PC-3 (cell line): ENCODE results near the gene ANAPC16. TPM values are rescaled to one million over a fixed set of nuclear protein-coding genes. Genes with fewer than 3 reads are reported as not detected.
A peak's percentile ranks its signal among the peaks of the same experiment; 100 is the strongest.

Source experiments
- ATAC-seq: fragments of 200-7000 bp; cut with Tn5 transposase; 2 replicates; pipeline ENCODE4 v1.9.1; 2020; ENCODE audit warnings: mild to moderate bottlenecking, moderate library complexity
- BruUV-seq: library from RNA; stranded (reverse); fragments of 400-500 nt; replicated peaks from 2 replicates; lab custom pipeline; 2021; lab: Mats Ljungman, UMichigan
- CTCF ChIA-PET: fragments of 300-600 bp; sonication (Branson Sonifier 250); formaldehyde crosslinking; loops from one replicate; lab custom pipeline; 2022; ENCODE audit warnings: antibody characterized with exemption; lab: Charles Lee
- POLR2A ChIA-PET: fragments of 300-600 bp; sonication (Branson Sonifier 250); formaldehyde crosslinking; loops from one replicate; lab custom pipeline; 2022; ENCODE audit warnings: antibody characterized with exemption; ENCODE audit not compliant: unreplicated experiment; lab: Charles Lee
- DNase-seq: peaks from one replicate; pipeline ENCODE4 v3.0.0-alpha.2; 2015
- H2AFZ ChIP-seq: fragments of 300-600 bp; sonication (generic); 2 replicates; pipeline ENCODE4 v1.6.0; 2016; ENCODE audit warnings: antibody characterized with exemption, low read length
- H3F3A ChIP-seq: fragments of 300-600 bp; sonication (generic); one replicate; pipeline ENCODE4 v1.6.0; 2017; ENCODE audit warnings: antibody characterized with exemption, low read length, control low read depth, mild to moderate bottlenecking; ENCODE audit not compliant: unreplicated experiment
- H3K27ac ChIP-seq: fragments of 300-600 bp; sonication (generic); 2 replicates; pipeline ENCODE4 v1.5.1; 2016; ENCODE audit warnings: mild to moderate bottlenecking, low read length
- H3K27me3 ChIP-seq: fragments of 300-600 bp; sonication (generic); 2 replicates; pipeline ENCODE4 v1.6.1; 2016; ENCODE audit warnings: low read length, mixed read lengths
- H3K36me3 ChIP-seq: fragments of 300-600 bp; sonication (generic); 2 replicates; pipeline ENCODE4 v1.6.1; 2016; ENCODE audit warnings: low read depth, mixed run types, low read length, mixed read lengths
- H3K4me1 ChIP-seq: fragments of 300-600 bp; sonication (generic); 2 replicates; pipeline ENCODE4 v1.5.1; 2016; ENCODE audit warnings: low read length; ENCODE audit not compliant: insufficient read depth
- H3K4me2 ChIP-seq: fragments of 300-600 bp; sonication (generic); 2 replicates; pipeline ENCODE4 v1.6.0; 2016; ENCODE audit warnings: low read length
- H3K4me3 ChIP-seq: fragments of 300-600 bp; sonication (generic); 2 replicates; pipeline ENCODE4 v1.5.1; 2016; ENCODE audit warnings: mild to moderate bottlenecking, low read length, mixed read lengths
- H3K79me2 ChIP-seq: fragments of 300-600 bp; sonication (generic); 2 replicates; pipeline ENCODE4 v1.6.1; 2017; ENCODE audit warnings: low read length, mixed read lengths
- H3K9ac ChIP-seq: fragments of 300-600 bp; sonication (generic); 2 replicates; pipeline ENCODE4 v1.6.0; 2016; ENCODE audit warnings: mild to moderate bottlenecking, low read length
- H3K9me2 ChIP-seq: fragments of 300-600 bp; sonication (generic); replicated peaks from 2 replicates; pipeline ENCODE4 v1.6.1; 2016; ENCODE audit warnings: mixed run types, low read length, mixed read lengths
- H3K9me3 ChIP-seq: fragments of 300-600 bp; sonication (generic); 2 replicates; pipeline ENCODE4 v1.6.1; 2016; ENCODE audit warnings: low read length, mixed read lengths
- H4K20me1 ChIP-seq: fragments of 300-600 bp; sonication (generic); 2 replicates; pipeline ENCODE4 v1.6.1; 2016; ENCODE audit warnings: low read length, mixed read lengths
- CTCF ChIP-seq: fragments of 300-600 bp; sonication (generic); conservative IDR thresholded peaks from 2 replicates; pipeline ENCODE4 v1.5.1; 2017; ENCODE audit warnings: antibody characterized with exemption, low read depth, mild to moderate bottlenecking, low read length
- EZH2 ChIP-seq: fragments of 300-600 bp; sonication (generic); IDR thresholded peaks from one replicate; pipeline ENCODE4 v1.6.1; 2017; ENCODE audit warnings: antibody characterized with exemption, mild to moderate bottlenecking, low read length; ENCODE audit not compliant: unreplicated experiment
- EZH2phosphoT487 ChIP-seq: fragments of 300-600 bp; sonication (generic); IDR thresholded peaks from 2 replicates; pipeline ENCODE4 v1.6.1; 2018; ENCODE audit warnings: mild to moderate bottlenecking, antibody characterized with exemption, low read length, borderline replicate concordance
- intact Hi-C: fragments of 100-400 bp; cut with micrococcal nuclease; formaldehyde crosslinking; loops from 2 replicates; pipeline ENCODE4 v1.9.0; 2023
- total RNA-seq: library from RNA; depleted of rRNA; stranded (reverse); fragments of >200 nt; gene quantifications from 2 replicates; pipeline ENCODE4 v1.2.3, GENCODE V29; 2014

The ANAPC16 gene
- total RNA-seq, 1 experiment from 2014 or later = 23.9 TPM

- ChIA-PET CTCF (interaction anchor here (0.6 kb wide), 1 partner anchor 13 kb away, joined by 3 read pairs; the partner anchor contains the start of gene DDIT4), POLR2A (no interaction called here)
- TF ChIP-seq EZH2 (no peak), EZH2phosphoT487 (no peak), CTCF (no peak)
- H3K9ac ChIP-seq = peak overlapping the region; percentile 38; the same call in 1 of the 2 replicates
- no peaks in the 10 kb centered on the region for H3K79me2 ChIP-seq
- H3K9me2 ChIP-seq = no peaks in the 10 kb centered on the region
- no peaks in the 10 kb centered on the region for H3K27me3 ChIP-seq
- no peaks in the 10 kb centered on the region for H3F3A ChIP-seq
- peak; percentile 43 for DNase-seq
- H3K4me1 ChIP-seq = peaks cover 19% of the 10 kb centered on the region
- no peaks in the 10 kb centered on the region for H3K36me3 ChIP-seq
- no TSS peak for BruUV-seq
- peak overlapping the region; percentile 78 for H3K27ac ChIP-seq
- intact Hi-C loops = no loop called here
- peak; percentile 29 for ATAC-seq
- no peak overlapping the region for H3K4me3 ChIP-seq
- H4K20me1 ChIP-seq = no peaks in the 10 kb centered on the region
- H2AFZ ChIP-seq = no peak overlapping the region
- no peak overlapping the region for H3K4me2 ChIP-seq
- H3K9me3 ChIP-seq = no peaks in the 10 kb centered on the region
These were observed 44.6 kb downstream of the ANAPC16 start for GRCh38 chr10:72260239-72260975.

- POLR2A ChIA-PET = no interaction called here
- ATAC-seq = no peak
- Histone ChIP-seq H3K9ac (no peak overlapping the region; the same call in 1 of the 2 replicates), H3K4me2 (no peak overlapping the region), H3K27me3 (no peaks in the 10 kb centered on the region), H3K79me2 (no peaks in the 10 kb centered on the region), H3K4me3 (no peak overlapping the region), H4K20me1 (no peaks in the 10 kb centered on the region), H3K9me2 (no peaks in the 10 kb centered on the region), H2AFZ (no peak overlapping the region), H3K4me1 (peaks cover 19% of the 10 kb centered on the region), H3K36me3 (no peaks in the 10 kb centered on the region), H3F3A (no peaks in the 10 kb centered on the region), H3K9me3 (no peaks in the 10 kb centered on the region), H3K27ac (peak overlapping the region; percentile 63)
- TF ChIP-seq EZH2 (no peak), CTCF (no peak), EZH2phosphoT487 (no peak)
- DNase-seq = no peak
- intact Hi-C loops = no loop called here
- CTCF ChIA-PET = no interaction called here
- BruUV-seq = no TSS peak
These were observed 45.4 kb downstream of the ANAPC16 start for GRCh38 chr10:72260976-72261783.
